GM18526 (cell line): Measurements from ENCODE around the gene SENP5.

Experiments
- POLR2A ChIP-seq: IDR thresholded peaks from 3 replicates; pipeline ENCODE4 v1.6.1; 2011; ENCODE audit not compliant: insufficient read length; ENCODE audit errors: extremely low read depth

SENP5 gene

DNA sequence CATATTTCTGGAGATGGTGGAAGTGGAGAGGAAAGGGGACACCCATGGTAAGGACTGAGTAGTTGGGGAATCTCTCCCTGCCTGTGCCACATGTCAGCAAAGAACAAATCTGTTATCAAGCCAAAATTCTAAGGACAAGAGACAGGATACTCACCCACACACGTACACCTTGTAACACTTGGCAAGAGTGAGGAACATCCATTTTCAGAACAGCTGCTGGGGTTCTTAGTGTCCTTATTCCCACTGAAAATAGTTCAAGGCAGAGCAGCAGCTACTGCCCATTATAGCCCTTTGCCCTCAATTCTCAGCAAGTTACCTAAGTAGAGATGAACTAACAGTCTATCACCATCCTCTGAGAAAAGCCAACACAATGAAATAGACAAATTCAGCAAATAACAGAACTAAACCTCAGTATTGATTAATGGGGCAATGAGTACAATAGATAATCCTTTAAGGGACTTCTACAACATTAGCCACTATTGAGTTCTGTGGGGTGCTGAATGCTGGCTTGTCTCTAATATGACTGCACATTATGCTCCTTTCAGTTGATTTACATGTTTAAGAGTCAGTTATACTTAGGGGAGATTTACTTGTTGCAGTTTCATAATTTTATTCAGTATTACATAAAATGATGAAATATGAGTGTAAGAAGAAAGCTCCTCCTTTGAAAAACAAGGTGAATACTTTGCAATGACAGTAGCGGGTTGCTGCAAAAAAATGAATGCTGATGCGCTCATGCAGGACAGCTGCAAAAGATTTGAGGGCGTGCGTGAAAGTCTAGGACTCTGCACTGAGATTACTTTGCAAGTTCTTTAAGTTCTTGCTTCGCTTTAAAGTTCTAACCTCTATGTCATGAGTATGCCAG is 22.4 kb downstream of the SENP5 start:
- no peak for TF ChIP-seq POLR2A

DNA sequence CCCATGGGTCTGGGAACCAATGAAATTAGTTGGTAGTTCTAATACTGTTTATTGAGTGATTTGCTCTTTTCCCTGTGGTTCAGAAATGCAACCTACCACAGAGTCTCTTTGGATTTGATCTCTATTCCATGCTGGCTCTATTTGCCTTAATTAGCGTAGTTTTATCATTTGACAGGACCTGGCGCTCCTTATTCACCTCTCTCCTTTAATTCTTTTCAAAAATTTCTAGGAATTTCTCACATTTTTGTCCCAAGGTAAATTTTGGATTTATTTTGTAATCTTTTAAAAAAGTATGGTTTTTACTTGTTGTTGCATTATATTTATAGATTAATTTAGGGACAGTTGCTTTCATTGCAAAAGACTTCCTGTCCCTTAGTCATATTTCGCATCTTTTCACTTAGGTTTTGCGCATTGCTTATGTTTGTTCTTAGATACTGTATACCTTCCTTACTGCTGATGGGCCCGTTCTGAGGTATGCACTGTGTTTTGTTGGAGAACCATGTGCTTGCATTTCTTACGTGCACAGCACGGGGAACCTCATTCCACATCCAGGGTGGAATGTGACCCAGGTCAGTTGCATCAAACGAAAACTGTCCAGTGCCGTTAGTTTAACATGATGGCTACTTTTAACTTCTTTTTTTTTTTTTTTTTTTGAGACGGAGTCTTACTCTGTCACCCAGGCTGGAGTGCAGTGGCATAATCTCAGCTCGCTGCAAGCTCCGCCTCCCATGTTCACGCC is 27.0 kb downstream of the SENP5 start:
- TF ChIP-seq POLR2A: no peak

DNA sequence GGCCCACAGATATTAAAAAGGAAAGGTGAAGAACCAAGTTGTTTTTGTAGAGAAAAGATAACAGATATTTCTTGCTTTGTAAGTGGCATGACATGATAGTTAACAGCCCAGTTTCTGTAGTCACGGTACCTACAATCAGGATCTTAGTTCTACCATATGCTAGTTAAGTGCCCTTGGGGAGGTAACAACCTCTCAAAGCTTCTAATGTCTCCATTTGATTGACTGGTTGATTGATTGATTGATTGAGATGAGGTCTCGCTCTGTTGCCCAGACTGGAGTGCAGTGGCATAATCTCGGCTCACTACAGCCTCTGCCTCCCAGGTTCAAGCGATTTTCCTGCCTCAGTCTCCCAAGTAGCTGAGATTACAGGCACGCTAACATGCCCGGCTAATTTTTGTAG is 28.5 kb downstream of the SENP5 start:
- TF ChIP-seq POLR2A: no peak

DNA sequence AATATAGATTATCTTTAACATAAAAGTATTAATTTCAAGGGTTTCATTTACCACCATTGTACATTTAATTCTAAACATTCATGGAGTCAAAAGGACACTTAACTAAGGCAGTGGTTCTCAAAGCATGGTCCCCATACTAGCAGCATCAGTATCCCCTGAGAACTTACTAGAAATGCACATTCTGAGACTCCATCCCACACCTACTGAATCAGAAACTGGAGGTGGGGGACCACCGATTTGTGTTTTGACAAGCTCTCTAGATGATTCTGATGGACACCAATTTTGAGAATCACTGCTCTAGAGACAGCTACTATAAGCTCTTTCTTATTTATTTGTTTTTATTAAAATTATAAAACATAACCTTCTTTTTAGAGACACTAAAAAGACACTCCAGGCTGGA is 34.0 kb downstream of the SENP5 start:
- no peak for TF ChIP-seq POLR2A

DNA sequence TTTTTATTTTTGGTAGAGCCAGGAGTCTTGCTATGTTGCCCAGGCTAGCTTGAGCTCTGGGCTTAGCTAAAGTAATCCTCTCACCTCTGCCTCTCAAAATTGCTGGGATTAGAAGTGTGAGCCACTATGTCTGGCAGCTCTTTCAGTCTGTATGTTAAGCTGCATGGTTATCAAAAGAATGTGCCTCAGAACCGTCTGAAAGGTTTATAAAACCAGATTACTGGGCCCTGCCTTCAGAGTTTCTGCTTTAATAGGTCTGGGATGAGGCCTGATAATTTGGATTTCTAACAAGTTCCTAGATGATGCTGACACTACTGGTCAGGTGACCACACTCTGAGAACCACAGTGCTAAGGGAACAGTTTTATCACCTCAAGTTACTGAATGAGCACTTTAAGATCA is 34.6 kb downstream of the SENP5 start:
- TF ChIP-seq POLR2A: no peak

DNA sequence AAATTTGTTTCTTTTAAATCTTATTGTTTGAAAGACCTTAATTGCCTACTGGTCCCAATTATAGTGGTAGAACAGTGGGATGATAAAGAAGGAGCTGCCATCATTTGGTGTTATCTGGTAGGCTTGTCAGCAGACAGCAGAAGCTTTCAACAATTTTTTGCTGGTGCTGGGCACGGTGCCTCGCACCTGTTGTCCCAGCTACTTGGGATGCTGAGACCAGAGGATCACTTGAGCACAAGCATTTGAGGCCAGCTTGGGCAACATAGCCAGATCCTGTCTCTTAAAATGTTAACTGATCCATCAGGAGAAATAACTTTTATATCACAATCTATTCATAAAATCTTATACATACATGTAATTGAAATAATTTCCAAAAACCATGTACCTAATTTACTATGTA is 36.0 kb downstream of the SENP5 start:
- no peak for TF ChIP-seq POLR2A

DNA sequence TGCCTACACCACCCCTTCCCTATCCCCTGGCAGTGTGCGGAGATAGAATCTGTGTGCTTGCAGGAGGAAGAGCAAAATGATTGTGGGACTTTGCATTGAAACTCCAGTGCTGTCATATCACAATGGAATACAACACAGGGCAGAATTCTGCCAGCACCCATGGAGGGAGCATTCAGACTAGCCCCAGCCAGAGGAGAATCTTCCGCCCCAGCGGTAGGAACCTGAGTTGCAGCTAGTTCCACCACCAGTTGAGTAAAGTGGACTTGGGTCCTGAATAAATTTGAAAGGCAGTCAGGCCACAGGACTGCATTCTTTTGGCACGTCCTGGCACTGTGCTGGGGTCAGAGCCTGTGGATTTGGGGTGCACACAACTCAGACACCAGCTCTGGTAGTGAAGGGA is 47.1 kb downstream of the SENP5 start:
- no peak for TF ChIP-seq POLR2A

DNA sequence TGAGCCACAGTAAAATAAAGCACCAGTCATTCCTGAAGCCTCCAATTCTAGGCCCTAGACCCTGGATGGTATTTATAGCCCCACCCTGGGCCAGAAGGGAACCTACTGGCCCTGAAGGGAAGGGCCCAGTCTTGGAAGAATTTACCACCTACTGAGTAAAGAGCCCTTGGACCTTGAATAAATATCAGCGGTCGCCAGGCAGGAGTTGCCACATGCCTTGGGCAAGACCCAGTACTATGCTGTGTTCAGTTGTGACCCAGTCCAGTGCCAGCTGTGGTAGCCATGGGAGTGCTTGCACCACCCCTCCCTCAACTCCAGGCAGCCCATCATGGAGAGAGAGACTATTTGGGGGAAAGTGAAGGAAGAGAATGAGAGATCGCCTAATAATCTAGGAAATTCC is 47.7 kb downstream of the SENP5 start:
- no peak for TF ChIP-seq POLR2A

DNA sequence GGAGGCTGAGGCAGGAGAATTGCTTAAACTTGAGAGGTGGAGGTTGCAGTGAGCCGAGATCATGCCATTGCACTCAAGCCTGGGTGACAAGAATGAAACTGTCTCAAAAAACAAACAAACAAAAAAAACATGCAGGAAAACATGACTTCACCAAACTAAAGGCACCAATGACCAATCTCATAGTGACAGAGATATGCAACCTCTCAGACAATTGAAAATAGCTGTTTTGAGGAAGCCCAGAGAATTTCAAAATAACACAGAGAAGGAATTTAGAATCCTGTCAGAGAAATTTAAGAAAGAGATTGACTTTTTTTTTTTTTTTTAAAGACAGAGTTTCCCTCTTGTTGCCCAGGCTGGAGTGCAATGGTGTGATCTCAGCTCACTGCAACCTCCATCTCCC is 48.5 kb downstream of the SENP5 start:
- TF ChIP-seq POLR2A: no peak

DNA sequence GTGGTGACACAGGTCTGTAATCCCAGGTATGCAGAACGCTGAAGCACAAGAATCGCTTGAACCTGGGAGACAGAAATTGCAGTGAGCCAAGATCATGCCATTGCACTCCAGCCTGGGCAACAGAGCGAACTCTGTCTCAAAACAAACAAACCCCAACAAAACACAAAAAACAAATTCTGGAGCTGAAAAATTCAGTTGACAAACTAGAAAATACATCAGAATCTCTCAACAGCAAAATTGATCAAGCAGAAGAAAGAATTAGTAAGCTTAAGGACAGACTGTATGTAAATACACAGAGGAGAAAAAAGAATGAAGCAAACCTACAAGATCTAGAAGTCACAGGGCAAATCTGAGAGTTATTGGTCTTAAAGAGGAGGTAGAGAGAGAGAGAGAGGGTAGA is 49.3 kb downstream of the SENP5 start:
- TF ChIP-seq POLR2A: no peak

DNA sequence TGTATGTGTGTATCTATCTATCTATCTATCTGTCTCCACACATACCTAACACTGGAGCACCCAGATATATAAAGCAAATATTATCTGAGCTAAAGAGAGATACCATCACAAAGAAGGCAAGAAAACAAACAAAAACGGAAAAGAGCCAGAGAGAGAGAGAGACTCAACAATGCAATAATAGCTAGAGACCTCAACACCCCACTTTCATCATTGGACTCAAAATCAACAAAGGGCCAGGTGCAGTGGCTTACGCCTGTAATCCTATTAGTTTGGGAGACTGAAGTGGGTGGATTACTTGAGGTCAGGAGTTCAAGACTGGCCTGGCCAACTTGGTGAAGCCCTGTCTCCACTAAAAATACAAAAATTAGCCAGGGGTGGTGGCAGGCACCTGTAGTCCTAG is 51.2 kb downstream of the SENP5 start:
- TF ChIP-seq POLR2A: no peak

DNA sequence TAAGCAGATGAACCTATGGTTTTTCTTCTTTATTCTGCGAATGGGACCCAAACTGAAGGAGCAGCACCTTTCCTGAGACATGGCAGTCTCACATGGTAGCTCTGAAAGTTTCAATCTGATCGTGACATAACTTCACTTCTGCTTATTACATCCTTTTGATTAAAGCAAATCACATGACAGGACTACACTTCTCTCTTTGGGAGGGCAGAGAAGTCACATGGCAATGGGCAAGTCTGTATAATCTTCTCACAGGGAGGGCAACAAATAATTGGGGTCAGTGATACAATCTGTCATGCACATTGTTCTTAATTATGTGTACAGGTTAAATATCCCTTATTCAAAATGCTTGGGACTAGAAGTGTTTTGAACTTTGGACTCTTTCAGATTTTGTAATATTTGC is 53.0 kb downstream of the SENP5 start:
- no peak for TF ChIP-seq POLR2A

DNA sequence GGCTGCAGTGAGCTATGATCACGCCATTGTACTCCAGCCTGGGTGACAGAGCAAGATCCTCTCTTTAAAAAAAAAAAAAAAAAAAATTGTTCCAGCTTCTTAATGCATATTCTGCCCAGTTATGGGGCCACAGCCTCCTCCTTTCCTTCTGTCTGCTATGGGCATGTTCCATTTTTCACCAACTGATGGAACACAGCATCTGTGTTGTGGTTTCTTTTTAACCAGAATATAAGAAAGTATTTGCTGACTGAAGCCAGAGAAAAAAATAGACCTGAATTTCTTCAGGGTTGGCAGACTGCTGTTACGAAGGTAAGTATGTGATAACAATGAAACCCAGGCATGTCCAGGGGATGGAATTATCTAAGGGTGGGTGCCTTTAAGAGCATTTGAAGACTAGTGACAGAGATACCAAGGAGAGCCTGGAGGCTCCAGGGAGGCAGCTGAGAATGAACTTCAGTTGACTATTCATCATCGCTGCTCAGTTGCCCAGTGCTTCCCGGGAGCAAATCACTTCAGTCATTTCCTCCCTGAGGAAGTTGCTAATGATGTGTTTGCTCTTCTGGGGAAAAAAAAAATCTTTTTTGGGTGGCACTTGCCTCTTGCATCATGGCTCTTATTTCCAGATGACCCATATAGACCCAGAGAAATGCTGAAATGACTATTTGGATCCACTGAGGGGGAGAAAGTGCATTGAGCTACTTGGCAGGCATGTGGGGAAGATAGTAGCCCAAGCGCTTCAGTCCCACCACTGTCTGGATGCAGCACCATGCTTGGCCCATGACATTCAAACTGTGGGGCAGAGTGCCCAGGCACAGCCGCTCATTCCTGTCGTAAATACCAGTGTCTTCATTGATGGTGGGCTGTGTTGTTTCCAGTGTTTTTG is 60.1 kb downstream of the SENP5 start:
- no peak for TF ChIP-seq POLR2A

DNA sequence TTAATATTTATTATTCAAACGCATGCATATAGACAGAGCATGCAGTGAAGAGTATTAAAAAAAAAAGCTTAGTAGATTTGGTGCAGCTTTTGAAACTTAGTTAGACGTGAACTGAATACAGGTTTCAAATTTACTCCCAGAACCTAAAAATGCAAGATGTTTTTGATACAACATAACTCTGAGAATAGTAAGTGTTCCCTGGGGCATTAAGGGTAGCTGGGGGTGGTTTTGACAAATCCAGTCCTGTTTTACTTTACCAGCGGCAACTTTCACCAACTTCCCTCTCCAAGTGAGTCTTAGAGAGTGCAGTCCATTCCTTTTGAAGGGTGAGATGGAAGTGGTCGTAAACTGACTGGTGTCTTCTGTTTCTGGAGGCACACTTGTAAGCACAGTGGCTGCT is 63.4 kb downstream of the SENP5 start:
- TF ChIP-seq POLR2A: no peak

DNA sequence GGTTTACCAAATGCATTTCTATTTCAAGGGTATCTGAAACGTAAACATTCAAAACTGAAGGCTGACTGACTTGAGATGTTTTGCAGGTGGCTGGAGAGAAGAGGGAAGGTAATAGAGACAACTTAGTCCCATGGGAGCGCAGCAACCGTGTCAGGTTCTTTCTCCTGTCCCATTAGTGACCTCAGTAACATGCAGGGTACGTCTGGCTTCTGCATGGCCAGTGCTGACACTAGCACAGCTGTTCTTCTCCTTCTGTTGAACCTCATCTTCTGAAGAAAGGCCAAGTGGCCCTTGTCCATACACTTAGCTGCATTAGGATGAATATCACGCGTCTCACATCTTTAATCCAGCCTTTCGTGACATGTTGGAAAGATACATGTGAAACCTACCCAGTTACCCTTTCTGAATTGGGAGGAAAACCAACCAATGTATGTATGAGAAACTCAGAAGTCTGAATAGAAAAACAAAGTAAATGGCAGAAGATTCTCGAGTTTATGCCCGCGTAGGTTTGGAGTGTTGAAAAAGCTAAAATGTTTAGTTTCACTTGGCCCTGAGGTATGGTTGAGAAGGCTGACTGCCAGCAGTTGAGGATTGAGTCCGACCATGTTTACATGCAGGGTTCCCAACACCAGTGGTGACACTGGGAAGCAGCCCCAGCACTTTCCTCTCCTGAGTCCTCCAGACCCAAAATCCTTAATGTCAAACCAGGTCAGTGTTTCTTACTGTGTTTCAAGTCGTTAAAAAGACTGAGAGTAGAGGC is 64.3 kb downstream of the SENP5 start:
- no peak for TF ChIP-seq POLR2A
